ENCODE data around the gene TRIO.

DNA sequence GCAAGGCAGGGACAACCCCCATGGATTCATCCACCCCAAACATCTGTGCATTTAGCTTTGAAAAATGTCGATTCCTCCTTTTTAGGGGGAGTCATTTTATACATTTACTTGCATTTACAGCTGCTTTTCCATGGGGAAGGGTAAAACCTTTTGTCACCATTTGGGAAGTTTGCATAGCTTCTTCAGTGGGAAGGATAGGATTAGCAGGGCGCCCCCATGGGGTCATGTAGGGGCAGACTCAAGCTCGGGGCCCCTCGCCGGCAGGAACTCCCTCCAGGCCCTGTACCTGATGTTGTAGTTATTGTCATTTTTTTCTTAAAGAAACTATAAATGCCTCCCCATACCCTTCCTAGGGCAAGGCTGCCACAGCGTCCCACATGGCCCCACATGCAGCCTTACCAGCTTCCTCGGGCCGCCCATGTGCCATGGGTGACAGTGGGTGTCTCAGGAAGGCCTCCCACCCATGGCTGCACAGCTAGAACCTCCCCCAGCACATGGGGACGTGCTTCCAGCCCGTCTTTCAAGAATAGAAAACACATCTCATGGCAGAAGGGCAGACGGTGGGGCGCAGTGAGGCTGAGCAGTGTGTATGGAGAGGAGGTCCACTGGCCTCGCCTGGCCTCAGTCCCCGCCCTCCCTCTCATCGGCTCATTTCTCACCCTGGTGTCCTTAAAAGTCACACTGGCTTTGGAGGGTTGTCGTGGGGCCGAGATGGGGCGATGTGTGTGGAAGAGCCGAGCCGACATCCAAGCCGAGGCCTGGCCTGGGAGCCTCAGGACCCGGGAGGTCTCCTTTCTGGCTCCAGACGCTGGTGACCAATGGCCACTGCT lies 362.4 kb downstream of the TRIO start:
- TF ChIP-seq, protein P1, sequence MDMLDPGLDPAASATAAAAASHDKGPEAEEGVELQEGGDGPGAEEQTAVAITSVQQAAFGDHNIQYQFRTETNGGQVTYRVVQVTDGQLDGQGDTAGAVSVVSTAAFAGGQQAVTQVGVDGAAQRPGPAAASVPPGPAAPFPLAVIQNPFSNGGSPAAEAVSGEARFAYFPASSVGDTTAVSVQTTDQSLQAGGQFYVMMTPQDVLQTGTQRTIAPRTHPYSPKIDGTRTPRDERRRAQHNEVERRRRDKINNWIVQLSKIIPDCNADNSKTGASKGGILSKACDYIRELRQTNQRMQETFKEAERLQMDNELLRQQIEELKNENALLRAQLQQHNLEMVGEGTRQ (CRISPR knock-in tag; IDR thresholded peaks at IDR 0.05) = no peak
- TF ChIP-seq, protein P2, sequence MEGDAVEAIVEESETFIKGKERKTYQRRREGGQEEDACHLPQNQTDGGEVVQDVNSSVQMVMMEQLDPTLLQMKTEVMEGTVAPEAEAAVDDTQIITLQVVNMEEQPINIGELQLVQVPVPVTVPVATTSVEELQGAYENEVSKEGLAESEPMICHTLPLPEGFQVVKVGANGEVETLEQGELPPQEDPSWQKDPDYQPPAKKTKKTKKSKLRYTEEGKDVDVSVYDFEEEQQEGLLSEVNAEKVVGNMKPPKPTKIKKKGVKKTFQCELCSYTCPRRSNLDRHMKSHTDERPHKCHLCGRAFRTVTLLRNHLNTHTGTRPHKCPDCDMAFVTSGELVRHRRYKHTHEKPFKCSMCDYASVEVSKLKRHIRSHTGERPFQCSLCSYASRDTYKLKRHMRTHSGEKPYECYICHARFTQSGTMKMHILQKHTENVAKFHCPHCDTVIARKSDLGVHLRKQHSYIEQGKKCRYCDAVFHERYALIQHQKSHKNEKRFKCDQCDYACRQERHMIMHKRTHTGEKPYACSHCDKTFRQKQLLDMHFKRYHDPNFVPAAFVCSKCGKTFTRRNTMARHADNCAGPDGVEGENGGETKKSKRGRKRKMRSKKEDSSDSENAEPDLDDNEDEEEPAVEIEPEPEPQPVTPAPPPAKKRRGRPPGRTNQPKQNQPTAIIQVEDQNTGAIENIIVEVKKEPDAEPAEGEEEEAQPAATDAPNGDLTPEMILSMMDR (IDR thresholded peaks at IDR 0.05) = peak; percentile 46
- TF ChIP-seq, protein P3, sequence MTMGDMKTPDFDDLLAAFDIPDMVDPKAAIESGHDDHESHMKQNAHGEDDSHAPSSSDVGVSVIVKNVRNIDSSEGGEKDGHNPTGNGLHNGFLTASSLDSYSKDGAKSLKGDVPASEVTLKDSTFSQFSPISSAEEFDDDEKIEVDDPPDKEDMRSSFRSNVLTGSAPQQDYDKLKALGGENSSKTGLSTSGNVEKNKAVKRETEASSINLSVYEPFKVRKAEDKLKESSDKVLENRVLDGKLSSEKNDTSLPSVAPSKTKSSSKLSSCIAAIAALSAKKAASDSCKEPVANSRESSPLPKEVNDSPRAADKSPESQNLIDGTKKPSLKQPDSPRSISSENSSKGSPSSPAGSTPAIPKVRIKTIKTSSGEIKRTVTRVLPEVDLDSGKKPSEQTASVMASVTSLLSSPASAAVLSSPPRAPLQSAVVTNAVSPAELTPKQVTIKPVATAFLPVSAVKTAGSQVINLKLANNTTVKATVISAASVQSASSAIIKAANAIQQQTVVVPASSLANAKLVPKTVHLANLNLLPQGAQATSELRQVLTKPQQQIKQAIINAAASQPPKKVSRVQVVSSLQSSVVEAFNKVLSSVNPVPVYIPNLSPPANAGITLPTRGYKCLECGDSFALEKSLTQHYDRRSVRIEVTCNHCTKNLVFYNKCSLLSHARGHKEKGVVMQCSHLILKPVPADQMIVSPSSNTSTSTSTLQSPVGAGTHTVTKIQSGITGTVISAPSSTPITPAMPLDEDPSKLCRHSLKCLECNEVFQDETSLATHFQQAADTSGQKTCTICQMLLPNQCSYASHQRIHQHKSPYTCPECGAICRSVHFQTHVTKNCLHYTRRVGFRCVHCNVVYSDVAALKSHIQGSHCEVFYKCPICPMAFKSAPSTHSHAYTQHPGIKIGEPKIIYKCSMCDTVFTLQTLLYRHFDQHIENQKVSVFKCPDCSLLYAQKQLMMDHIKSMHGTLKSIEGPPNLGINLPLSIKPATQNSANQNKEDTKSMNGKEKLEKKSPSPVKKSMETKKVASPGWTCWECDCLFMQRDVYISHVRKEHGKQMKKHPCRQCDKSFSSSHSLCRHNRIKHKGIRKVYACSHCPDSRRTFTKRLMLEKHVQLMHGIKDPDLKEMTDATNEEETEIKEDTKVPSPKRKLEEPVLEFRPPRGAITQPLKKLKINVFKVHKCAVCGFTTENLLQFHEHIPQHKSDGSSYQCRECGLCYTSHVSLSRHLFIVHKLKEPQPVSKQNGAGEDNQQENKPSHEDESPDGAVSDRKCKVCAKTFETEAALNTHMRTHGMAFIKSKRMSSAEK (CRISPR knock-in tag; IDR thresholded peaks at IDR 0.05; ENCODE audit: borderline replicate concordance) = no peak
- TF ChIP-seq ZNF423 (CRISPR knock-in tag; IDR thresholded peaks at IDR 0.05) (no peak), NFE2L1 (CRISPR knock-in tag; IDR thresholded peaks at IDR 0.05) (no peak)
- TF ChIP-seq, protein P4, sequence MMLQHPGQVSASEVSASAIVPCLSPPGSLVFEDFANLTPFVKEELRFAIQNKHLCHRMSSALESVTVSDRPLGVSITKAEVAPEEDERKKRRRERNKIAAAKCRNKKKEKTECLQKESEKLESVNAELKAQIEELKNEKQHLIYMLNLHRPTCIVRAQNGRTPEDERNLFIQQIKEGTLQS (CRISPR knock-in tag; conservative IDR thresholded peaks at IDR 0.05) = no peak
- TF ChIP-seq, protein P5, sequence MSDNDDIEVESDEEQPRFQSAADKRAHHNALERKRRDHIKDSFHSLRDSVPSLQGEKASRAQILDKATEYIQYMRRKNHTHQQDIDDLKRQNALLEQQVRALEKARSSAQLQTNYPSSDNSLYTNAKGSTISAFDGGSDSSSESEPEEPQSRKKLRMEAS (CRISPR knock-in tag; IDR thresholded peaks at IDR 0.05) = no peak
